Right atrium auricular region (tissue), 2 donors: ENCODE results near the gene HNRNPC. TPM values are rescaled to one million over a fixed set of nuclear protein-coding genes. Genes with fewer than 3 reads are reported as not detected.

Experiments
- DNase-seq: peaks from one replicate; pipeline ENCODE4 v3.0.0-alpha.2; 2019; ENCODE audit warnings: low spot score
- H3K27ac ChIP-seq, 2 donors: fragments of 200-600 bp; sonication (generic); 1 replicate in 1 of 2; 2 replicates in 1 of 2; pipeline ENCODE4 v1.5.1; 2016 to 2019
- H3K27me3 ChIP-seq, 2 donors: fragments of 200-600 bp; sonication (generic); one replicate each; pipeline versions ENCODE4 v1.5.1 to v1.6.0; 2017 to 2019
- H3K36me3 ChIP-seq: fragments of 200-600 bp; sonication (generic); one replicate; pipeline ENCODE4 v1.5.1; 2016
- H3K4me1 ChIP-seq, 2 donors: fragments of 200-600 bp; sonication (generic); one replicate each; pipeline versions ENCODE4 v1.5.1 to v1.6.0; 2017 to 2019
- H3K4me3 ChIP-seq, 2 donors: fragments of 200-600 bp; sonication (generic); 1 replicate in 1 of 2; 2 replicates in 1 of 2; pipeline ENCODE4 v1.5.1; 2017 to 2019; ENCODE audit warnings: mild to moderate bottlenecking in 1 of 2, moderate library complexity in 1 of 2
- H3K9me3 ChIP-seq, 2 donors: fragments of 200-600 bp; sonication (generic); one replicate each; pipeline ENCODE4 v1.5.1; 2019
- total RNA-seq, 2 donors: library from RNA; depleted of rRNA; stranded (reverse); fragments of >200 nt; gene quantifications; one replicate each; pipeline ENCODE4 v1.1.0, GENCODE V29; 2016
- TF ChIP-seq, protein P1 (sequence below), 2 donors: fragments of 200-600 bp; sonication (generic); IDR thresholded peaks; one replicate each; pipeline ENCODE4 v1.5.1; 2019; ENCODE audit warnings: antibody characterized with exemption in 2 of 2

HNRNPC gene
- total RNA-seq, 2 donors from 2014 or later = 254 to 277 TPM

DNA sequence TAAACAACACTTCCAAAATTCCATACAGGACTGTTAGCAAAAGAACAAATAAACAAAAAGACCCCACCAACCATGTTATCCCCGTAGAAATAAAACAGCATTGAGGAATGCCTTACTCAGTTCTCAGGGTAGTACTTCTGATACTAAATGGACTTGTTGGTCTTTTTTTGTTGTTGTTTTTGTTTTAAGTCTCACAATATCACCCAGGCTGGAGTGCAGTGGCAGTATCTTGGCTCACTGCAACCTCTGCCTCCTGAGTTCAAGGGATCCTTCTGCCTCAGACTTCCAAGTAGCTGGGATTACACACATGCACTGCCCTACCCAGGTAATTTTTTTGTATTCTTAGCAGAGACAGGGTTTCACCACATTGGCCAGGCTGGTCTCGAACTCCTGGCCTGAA is 17.1 kb downstream of the HNRNPC start:
- Histone ChIP-seq H3K4me1 (peaks cover 0 to 28% of the 10 kb centered on the region in 2 donors), H3K36me3 (peaks cover 46% of the 10 kb centered on the region)

DNA sequence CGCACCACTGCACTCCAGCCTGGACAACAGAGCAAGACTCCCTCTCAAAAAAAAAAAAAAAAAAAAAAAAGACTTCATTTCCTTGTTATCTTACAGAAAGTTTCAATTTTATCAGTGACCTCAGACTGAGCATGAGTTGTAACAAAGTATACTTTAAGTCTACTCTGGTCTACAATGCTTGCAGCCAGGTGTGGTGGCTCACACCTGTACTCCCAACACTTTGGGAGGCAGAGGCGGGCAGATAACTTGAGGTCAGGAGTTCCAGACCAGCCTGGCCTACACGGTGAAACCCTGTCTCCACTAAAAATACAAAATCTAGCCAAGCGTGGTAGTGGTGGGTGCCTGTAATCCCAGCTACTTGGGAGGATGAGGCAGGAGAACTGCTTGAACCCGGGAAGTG is 18.0 kb downstream of the HNRNPC start:
- H3K4me1 ChIP-seq = peaks cover 0 to 25% of the 10 kb centered on the region in 2 donors

More for the DNA sequence above, 17.1 kb downstream of the HNRNPC start:
- Histone ChIP-seq H3K9me3 (no peaks in the 10 kb centered on the region), H3K4me3 (no peak overlapping the region), H3K27me3 (no peaks in the 10 kb centered on the region), H3K27ac (no peak overlapping the region)
- TF ChIP-seq, protein P1, sequence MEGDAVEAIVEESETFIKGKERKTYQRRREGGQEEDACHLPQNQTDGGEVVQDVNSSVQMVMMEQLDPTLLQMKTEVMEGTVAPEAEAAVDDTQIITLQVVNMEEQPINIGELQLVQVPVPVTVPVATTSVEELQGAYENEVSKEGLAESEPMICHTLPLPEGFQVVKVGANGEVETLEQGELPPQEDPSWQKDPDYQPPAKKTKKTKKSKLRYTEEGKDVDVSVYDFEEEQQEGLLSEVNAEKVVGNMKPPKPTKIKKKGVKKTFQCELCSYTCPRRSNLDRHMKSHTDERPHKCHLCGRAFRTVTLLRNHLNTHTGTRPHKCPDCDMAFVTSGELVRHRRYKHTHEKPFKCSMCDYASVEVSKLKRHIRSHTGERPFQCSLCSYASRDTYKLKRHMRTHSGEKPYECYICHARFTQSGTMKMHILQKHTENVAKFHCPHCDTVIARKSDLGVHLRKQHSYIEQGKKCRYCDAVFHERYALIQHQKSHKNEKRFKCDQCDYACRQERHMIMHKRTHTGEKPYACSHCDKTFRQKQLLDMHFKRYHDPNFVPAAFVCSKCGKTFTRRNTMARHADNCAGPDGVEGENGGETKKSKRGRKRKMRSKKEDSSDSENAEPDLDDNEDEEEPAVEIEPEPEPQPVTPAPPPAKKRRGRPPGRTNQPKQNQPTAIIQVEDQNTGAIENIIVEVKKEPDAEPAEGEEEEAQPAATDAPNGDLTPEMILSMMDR (IDR thresholded peaks at IDR 0.05) = no peak
- DNase-seq = no peak

DNA sequence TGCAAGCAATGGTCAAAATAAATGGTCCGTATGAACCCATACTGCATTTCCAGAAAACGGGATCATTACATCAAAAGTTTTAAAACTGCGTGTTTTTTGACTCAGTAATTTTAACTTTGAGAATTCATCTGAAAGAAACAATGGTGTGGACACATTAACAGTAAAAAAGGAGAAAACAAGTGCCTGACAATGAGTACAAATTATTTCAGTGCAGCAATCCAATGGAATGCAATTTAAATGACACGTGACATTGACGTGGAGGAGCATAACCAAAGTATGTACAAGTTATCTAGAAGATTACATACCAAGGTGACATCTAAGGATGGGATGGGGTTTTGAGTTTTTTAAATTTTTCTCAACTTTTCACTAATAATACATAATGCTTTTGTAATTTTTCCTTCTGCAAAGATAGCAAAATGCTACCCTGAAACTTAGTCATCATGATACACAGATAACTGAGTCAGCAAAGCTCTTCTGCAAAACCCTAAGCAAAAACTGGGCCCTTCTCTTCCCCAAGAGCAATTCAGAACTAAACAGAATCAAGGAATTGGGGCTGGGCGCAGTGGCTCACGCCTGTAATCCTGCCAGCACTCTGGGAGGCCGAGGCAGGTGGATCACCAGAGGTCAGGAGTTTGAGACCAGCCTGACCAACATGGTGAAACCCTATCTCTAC is 20.4 kb downstream of the HNRNPC start:
- Histone ChIP-seq H3K36me3 (peaks cover 23% of the 10 kb centered on the region), H3K27ac (no peak overlapping the region), H3K9me3 (no peaks in the 10 kb centered on the region), H3K4me1 (peaks cover 0 to 12% of the 10 kb centered on the region in 2 donors), H3K4me3 (no peak overlapping the region), H3K27me3 (no peaks in the 10 kb centered on the region)
- TF ChIP-seq, protein P1 (IDR thresholded peaks at IDR 0.05) = no peak
- DNase-seq = no peak

More for the DNA sequence above, 18.0 kb downstream of the HNRNPC start:
- TF ChIP-seq, protein P1 (IDR thresholded peaks at IDR 0.05) = no peak
- no peak for DNase-seq
- Histone ChIP-seq H3K36me3 (peaks cover 37% of the 10 kb centered on the region), H3K27me3 (no peaks in the 10 kb centered on the region), H3K4me3 (no peak overlapping the region), H3K9me3 (no peaks in the 10 kb centered on the region), H3K27ac (no peak overlapping the region)

DNA sequence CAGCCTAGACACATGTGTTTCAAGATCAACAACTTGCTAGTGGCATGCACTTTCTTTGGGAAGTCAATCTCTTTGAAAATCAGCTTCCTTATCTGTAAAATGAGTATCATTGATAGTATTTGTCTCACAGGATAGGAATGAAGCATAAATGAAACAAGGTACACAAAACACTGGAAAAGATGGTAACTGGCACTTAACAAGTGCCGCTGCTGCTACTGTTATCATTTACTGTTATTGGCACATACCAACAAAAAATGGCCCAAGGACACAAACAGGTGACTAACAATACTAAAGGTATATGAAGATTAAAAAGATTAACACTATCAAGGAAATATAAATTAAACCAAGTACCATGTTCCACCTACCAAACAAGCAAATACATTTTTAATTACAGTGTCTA is 20.9 kb downstream of the HNRNPC start:
- Histone ChIP-seq H3K9me3 (no peaks in the 10 kb centered on the region), H3K27me3 (no peaks in the 10 kb centered on the region), H3K4me3 (no peak overlapping the region), H3K36me3 (peaks cover 26% of the 10 kb centered on the region), H3K4me1 (peaks cover 0 to 12% of the 10 kb centered on the region in 2 donors), H3K27ac (no peak overlapping the region)
- TF ChIP-seq, protein P1 (IDR thresholded peaks at IDR 0.05) = no peak
- no peak for DNase-seq

DNA sequence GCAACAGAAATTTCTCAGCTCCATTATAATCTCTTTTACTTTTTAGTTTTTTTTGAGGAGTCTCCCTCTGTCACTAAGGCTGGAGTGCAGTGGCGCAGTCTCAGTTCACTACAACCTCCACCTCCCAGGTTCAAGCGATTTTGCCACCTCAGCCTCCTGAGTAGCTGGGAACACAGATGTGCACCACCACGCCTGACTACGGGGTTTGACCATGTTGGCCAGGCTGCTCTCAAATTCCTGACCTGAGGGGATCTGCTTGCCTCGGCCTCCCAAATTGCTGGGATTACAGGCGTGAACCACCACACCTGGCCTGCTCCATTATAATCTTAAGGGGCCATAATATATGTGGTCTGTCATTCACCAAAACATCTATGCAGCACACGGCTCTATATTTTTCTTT is 23.4 kb downstream of the HNRNPC start:
- Histone ChIP-seq H3K4me1 (peaks cover 0 to 20% of the 10 kb centered on the region in 2 donors), H3K36me3 (peaks cover 28% of the 10 kb centered on the region), H3K27ac (no peak overlapping the region), H3K4me3 (no peak overlapping the region), H3K9me3 (no peaks in the 10 kb centered on the region), H3K27me3 (no peaks in the 10 kb centered on the region)
- TF ChIP-seq, protein P1 (IDR thresholded peaks at IDR 0.05) = no peak
- no peak for DNase-seq

DNA sequence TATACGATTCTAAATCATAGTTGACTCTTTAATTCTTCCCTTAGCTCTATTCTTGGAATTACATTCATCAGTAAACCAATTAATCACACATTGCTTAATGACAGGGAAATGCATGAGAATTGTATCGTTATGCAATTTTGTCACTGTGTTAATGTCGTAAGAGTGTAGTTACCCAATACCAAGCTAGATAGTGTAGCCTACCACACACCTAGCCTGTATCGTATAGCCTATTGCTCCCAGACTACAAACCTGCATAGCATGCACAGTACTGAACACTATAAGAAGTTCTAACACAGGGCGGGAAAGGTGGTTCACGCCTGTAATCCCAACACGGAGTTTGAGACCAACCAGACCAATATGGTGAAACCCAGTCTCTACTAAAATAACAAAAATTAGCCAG is 24.7 kb downstream of the HNRNPC start:
- peaks cover 0 to 32% of the 10 kb centered on the region in 2 donors for H3K4me1 ChIP-seq

More for the DNA sequence above, 24.7 kb downstream of the HNRNPC start:
- TF ChIP-seq, protein P1 (IDR thresholded peaks at IDR 0.05) = no peak
- DNase-seq = no peak
- no peak overlapping the region for H3K27ac ChIP-seq
- H3K4me3 ChIP-seq = no peak overlapping the region
- H3K36me3 ChIP-seq = peaks cover 16% of the 10 kb centered on the region
- H3K27me3 ChIP-seq = no peaks in the 10 kb centered on the region
- H3K9me3 ChIP-seq = no peaks in the 10 kb centered on the region
